ENCODE data around the gene NRTN.

Gene NRTN

GRCh38 chr19:5790559-5791520 is 14.0 kb upstream of the NRTN start, which contains the start of gene DUS3L:
TSS of gene DUS3L (minus strand) at chr19:5791163. CDS start at chr19:5791141, 22 bp downstream.
- DNase-seq = peak; percentile 95 to 97

- DNase-seq = no peak
Measured at GRCh38 chr19:5792224-5792623, 12.6 kb upstream of the NRTN start.

GRCh38 chr19:5793188-5793587 is 11.7 kb upstream of the NRTN start:
- DNase-seq = no peak

- DNase-seq = no peak
Measured at GRCh38 chr19:5795382-5795919, 9.4 kb upstream of the NRTN start.

GRCh38 chr19:5798244-5798643 is 6.6 kb upstream of the NRTN start:
- no peak for DNase-seq

- no peak for DNase-seq
Measured at GRCh38 chr19:5799247-5800241, 5.3 kb upstream of the NRTN start.

- DNase-seq = no peak
Measured at GRCh38 chr19:5800361-5801270, 4.3 kb upstream of the NRTN start.

GRCh38 chr19:5801796-5802619 is 2.9 kb upstream of the NRTN start:
- DNase-seq = no peak

GRCh38 chr19:5803441-5803751 is 1.5 kb upstream of the NRTN start:
- DNase-seq = no peak

GRCh38 chr19:5803752-5804515 is 933 bp upstream of the NRTN start:
- peak; percentile 94 to 97 for DNase-seq

GRCh38 chr19:5805462-5806132 is 730 bp downstream of the NRTN start:
- peak; percentile 70 to 73 for DNase-seq

- DNase-seq = no peak
Measured at GRCh38 chr19:5806133-5806489, 1.2 kb downstream of the NRTN start.

GRCh38 chr19:5806905-5807304 is 2.0 kb downstream of the NRTN start:
- DNase-seq = no peak

GRCh38 chr19:5808120-5808816 is 3.4 kb downstream of the NRTN start:
- no peak for DNase-seq

- no peak for DNase-seq
Measured at GRCh38 chr19:5809053-5809452, 4.2 kb downstream of the NRTN start.

- no peak for DNase-seq
Measured at GRCh38 chr19:5809469-5809868, 4.6 kb downstream of the NRTN start.

- DNase-seq = no peak
Measured at GRCh38 chr19:5811117-5811516, 6.2 kb downstream of the NRTN start.

- DNase-seq = no peak
Measured at GRCh38 chr19:5814123-5814851, 9.4 kb downstream of the NRTN start.

- DNase-seq = no peak
Measured at GRCh38 chr19:5814852-5815246, 10.0 kb downstream of the NRTN start.
